HG03097 (cell line): ENCODE results near the gene RUFY2.
A peak's percentile ranks its signal among the peaks of the same experiment; 100 is the strongest.
"Not testable (repeated sequence)": the region's sequence is repeated elsewhere in the genome, so short reads cannot be mapped to it uniquely, and the experiment has no call there.

Experiments used
- ATAC-seq: cut with Tn5 transposase; IDR thresholded peaks from one replicate; pipeline ENCODE4 v1.9.1; 2021; ENCODE audit not compliant: unreplicated experiment, low FRiP score

RUFY2 gene, protein sequence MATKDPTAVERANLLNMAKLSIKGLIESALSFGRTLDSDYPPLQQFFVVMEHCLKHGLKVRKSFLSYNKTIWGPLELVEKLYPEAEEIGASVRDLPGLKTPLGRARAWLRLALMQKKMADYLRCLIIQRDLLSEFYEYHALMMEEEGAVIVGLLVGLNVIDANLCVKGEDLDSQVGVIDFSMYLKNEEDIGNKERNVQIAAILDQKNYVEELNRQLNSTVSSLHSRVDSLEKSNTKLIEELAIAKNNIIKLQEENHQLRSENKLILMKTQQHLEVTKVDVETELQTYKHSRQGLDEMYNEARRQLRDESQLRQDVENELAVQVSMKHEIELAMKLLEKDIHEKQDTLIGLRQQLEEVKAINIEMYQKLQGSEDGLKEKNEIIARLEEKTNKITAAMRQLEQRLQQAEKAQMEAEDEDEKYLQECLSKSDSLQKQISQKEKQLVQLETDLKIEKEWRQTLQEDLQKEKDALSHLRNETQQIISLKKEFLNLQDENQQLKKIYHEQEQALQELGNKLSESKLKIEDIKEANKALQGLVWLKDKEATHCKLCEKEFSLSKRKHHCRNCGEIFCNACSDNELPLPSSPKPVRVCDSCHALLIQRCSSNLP

DNA sequence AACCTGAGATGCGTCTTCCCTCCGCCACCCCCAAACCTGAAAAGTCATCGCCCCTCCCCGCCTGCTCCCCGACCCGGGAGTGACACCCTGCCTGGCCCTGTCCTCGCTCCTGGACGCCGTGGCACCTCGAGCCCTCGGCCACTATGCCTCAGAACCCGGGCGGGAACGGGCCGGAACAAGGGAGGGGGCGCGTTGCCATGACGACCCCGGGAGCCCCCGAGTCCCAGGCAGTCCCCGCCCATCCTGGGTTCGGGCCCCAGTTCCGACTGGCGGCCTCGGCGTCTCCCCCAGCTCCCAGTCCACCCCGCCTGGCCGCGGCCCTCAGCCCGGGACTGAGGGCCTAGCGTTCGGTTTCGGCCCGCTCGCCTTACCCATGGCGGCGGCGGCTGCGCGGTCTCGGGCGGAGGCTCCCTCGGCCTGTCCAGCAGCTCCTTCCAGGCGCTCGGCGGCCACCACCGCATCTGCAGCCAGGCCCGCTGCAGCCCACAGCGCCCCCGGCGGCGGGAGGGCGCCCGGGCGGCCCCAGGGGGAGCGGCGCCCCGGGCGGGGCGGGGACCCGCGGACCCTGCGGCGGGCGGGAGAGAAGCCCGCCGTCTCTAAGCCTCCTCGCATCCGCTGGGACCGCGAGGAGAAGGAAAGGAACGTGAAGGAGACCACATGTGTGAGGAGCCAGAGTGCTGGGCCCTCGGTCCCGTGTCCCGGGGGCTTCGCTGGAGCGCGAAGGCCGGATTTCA, at the start of gene RUFY2:
Gene RUFY2, minus strand, starts transcription at position 463 of the 734 bp plus-strand sequence. Its CDS starts 88 bp downstream, at position 375.
- ATAC-seq: peak; percentile 91

GRCh38 chr10:68449698-68450097, 42.6 kb upstream of the RUFY2 start:
- ATAC-seq: not testable (repeated sequence)

DNA sequence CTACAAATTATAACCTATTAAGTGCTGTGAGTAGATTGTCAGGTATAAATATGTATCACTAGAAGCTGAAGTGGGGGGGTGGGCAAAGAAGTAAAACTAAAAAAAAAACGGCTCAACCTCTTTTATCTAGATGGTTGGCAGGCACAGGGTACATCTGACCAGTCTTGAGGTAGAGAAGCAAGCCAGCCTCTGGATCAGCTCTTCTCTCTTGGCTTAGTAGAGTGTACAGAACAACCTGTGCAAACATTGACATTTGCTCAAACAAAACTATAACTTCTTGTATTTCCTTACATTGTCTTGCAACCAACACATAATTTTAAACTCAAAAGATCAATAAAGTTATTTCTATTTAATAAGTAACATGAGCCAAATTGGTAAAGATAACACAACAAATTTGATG, 39.1 kb upstream of the RUFY2 start:
- no peak for ATAC-seq

- ATAC-seq: no peak
Measured at GRCh38 chr10:68442971-68443370, 35.9 kb upstream of the RUFY2 start.

- ATAC-seq: no peak
Measured at GRCh38 chr10:68440898-68441297, 33.8 kb upstream of the RUFY2 start.

DNA sequence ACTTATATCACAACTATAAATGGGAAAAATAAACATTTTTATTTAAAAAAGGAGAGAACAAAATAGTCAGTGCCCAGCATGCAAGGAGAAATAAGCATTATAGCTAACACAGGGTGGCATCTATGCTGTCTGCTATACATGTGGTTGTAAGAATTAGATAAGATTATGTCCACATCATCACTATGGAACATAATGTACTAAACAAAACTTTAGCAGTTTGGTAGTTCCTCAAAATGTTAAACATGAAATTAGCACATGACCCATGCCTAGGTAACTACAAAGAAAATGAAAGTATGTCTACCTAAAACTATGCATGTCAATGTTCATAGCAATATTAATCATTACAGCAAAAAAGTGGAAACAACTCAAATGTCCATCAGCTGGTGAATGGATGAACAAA, 28.7 kb upstream of the RUFY2 start:
- no peak for ATAC-seq

GRCh38 chr10:68434657-68435056, 27.6 kb upstream of the RUFY2 start:
- ATAC-seq: no peak

GRCh38 chr10:68428396-68429104, 21.5 kb upstream of the RUFY2 start:
- ATAC-seq: no peak

DNA sequence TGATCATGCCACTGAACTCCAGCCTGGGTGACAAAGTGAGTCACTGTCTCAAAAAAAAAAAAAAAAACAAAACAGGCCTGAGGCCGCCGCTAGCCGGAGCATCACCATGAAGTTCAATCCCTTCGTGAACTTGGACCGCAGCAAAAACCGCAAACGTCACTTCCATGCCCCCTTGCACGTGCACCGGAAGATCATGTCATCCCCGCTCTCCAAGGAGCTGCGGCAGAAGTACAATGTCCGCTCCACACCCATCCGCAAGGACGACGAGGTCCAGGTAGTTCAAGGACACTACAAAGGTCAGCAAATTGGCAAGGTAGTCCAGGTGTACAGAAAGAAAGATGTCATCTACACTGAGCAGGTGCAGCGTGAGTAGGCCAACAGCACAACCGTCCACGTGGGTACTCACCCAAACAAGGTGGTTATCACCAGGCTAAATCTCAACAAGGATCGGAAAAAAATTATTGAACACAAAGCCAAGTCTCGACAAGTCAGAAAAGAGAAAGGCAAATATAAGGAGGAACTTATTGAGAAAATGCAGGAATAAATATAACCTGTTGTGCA, 17.5 kb upstream of the RUFY2 start:
- ATAC-seq: no peak

GRCh38 chr10:68423522-68423921, 16.4 kb upstream of the RUFY2 start:
- ATAC-seq: no peak

DNA sequence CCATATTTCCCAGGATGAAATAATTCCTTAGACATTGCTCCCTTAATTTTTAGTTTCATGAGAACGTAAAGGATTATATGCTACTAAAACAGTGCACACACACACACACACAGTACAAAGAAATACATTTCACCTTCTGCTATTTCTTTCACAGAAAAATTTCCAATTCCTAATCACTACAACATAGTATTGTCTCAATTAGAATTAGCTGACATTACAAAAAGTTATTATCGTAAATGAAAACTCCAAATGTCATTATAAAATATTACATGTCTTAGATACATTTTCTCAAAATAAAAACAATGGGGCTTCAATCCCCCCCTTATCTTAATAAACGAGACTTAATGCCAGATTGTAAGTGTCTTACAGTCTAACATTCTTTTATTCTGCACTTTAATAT, 12.3 kb upstream of the RUFY2 start:
- no peak for ATAC-seq

- ATAC-seq: no peak
Measured at GRCh38 chr10:68408898-68409518, 1.9 kb upstream of the RUFY2 start.

DNA sequence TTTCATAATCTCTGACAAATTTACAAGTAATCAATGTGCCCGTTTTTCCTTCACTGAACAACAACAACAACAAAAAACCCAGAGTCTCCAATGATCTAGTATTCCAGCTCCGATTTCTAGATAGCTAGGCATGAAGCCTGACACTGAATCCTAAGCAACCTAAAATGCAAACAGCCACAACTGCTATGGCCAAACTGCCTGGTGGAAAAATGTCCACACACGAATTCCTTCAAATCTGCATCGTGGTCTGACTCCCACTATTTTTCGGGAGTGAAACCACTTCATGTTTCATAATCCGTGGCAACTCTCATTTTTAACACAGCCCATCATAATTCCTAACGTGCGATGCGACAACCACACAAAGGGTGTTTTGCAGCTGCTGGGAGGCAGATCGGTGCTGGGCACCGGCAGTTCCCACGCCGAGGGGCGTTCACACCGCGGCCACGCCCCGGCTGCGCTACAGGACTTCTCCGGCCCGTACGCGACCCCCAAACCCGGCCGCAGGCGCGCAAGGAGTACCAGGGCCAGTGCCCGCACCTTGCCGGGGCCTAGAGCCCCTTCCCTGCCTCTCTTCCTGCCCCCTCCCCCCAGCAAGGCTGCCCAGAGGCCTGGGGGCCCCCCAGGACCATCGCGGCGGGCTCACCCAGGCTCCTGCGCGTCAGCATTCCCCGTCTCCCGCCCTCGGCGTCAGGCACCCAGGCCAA, 814 bp downstream of the RUFY2 start:
- peak; percentile 25 for ATAC-seq

DNA sequence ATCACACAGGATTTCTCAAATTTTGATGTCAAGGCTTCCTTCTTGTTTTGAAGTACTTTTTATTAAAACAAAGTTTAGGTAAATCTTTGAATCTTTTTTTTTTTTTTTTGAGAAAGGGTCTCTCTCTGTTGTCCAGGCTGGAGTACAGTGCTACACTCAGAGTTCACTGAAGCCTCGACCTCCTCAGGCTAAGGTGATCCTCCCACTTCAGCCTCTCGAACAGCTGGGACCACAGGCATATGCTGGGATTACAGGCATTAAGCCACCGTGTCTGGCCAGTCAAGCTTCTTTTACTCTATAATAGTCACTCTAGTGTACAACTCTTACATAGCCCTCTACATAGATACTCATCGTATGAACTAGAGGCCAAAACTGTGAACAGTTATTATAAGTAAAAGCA, 3.4 kb downstream of the RUFY2 start:
- no peak for ATAC-seq

DNA sequence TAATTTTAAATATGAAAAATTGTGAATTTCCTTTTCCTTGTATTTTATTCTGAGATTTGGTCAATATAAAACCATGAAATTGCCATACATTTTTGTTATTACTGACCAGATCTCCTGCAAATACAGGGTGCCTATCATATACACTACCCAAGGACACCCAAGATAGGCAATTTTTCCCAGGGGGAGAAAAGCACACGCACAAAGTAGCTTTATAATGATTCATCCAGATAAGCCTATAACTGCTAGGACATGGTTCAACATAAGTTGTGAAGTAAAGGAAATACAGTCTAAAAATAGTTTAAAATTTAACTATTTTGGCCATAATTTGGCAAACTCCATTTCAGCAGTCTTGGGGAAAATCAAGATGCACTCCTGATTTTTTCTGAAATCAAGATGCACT, 4.8 kb downstream of the RUFY2 start:
- ATAC-seq: no peak

GRCh38 chr10:68397005-68397404, 10.1 kb downstream of the RUFY2 start:
- ATAC-seq: no peak

- ATAC-seq: no peak
Measured at GRCh38 chr10:68385740-68386139, 21.3 kb downstream of the RUFY2 start.

GRCh38 chr10:68371604-68372003, 35.5 kb downstream of the RUFY2 start:
- no peak for ATAC-seq

DNA sequence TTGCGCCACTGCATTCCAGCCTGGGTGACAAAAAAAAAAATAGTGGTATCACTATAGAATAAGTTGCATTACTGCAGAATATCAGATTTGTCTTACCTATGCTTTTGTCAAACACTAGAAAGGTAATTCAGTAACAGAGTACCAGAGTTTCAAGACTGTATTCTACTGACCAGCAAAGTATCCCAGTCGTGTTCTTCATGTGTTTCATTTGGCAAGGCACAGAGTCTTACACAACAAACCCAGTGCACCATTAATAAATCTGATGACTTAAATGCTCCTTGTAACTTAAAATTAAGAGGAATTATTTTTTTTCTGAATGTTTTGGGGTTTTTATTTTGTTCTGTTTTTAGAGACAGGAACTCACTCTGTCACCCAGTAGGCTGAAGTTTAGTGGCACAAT, 40.0 kb downstream of the RUFY2 start:
- ATAC-seq: no peak

- no peak for ATAC-seq
Measured at GRCh38 chr10:68366600-68366999, 40.5 kb downstream of the RUFY2 start.
